Prostate gland (tissue), 2 donors: ENCODE results near the gene MFAP4. TPM values are rescaled to one million over a fixed set of nuclear protein-coding genes. Genes with fewer than 3 reads are reported as not detected.

Experiments
- DNase-seq: peaks from one replicate; pipeline ENCODE4 v3.0.0-alpha.2; 2019; ENCODE audit warnings: low spot score
- H3K27ac ChIP-seq, 2 donors: fragments of 200-600 bp; sonication (generic); 2 replicates each; pipeline ENCODE4 v1.5.1; 2017 to 2019
- H3K27me3 ChIP-seq: fragments of 200-600 bp; sonication (generic); replicated peaks from 2 replicates; pipeline ENCODE4 v1.5.1; 2019; ENCODE audit not compliant: insufficient read depth
- H3K36me3 ChIP-seq, 2 donors: fragments of 200-600 bp; sonication (generic); 1 replicate in 1 of 2; 2 replicates in 1 of 2; pipeline versions ENCODE4 v1.5.1 to v1.8.1; 2017 to 2019
- H3K4me1 ChIP-seq: fragments of 200-600 bp; sonication (generic); replicated peaks from 2 replicates; pipeline ENCODE4 v1.5.1; 2019
- H3K4me3 ChIP-seq, 2 donors: fragments of 200-600 bp; sonication (generic); 2 replicates each; pipeline ENCODE4 v1.5.1; 2017 to 2019
- H3K9me3 ChIP-seq: fragments of 200-600 bp; sonication (generic); 2 replicates; pipeline ENCODE4 v1.5.1; 2017
- POLR2A ChIP-seq: fragments of 450-650 bp; IDR thresholded peaks from one replicate; pipeline ENCODE4 v1.6.1; 2016; ENCODE audit warnings: antibody characterized with exemption, mild to moderate bottlenecking
- POLR2AphosphoS5 ChIP-seq: sonication (generic); formaldehyde crosslinking; IDR thresholded peaks from one replicate; pipeline ENCODE4 v1.6.1; 2017; ENCODE audit warnings: antibody characterized with exemption
- WGBS: methylation state at CpG from one replicate; pipeline ENCODE4 v1.1.5; 2018; 5-methylcytosine and 5-hydroxymethylcytosine counted together
- intact Hi-C: fragments of 100-400 bp; cut with DNase I; formaldehyde crosslinking; loops from one replicate; pipeline ENCODE4 v1.14.2; 2022
- total RNA-seq, 2 donors: library from RNA; depleted of rRNA; stranded (reverse); fragments of >200 nt; gene quantifications; one replicate each; pipeline ENCODE4 v1.1.0, GENCODE V29; 2016
- TF ChIP-seq, protein P1 (sequence below), 4 experiments: fragments of 200-600 bp in 2 of 4; fragments of 450-650 bp in 2 of 4; sonication (generic) in 2 of 4; IDR thresholded peaks; 1 replicate in 3 of 4; 2 replicates in 1 of 4; pipeline ENCODE4 v1.5.1; 2016 to 2019; ENCODE audit warnings: antibody characterized with exemption in 4 of 4, mild to moderate bottlenecking in 2 of 4, moderate library complexity in 2 of 4

The MFAP4 gene
- total RNA-seq, 2 donors from 2014 or later: 56.1 to 146 TPM

DNA sequence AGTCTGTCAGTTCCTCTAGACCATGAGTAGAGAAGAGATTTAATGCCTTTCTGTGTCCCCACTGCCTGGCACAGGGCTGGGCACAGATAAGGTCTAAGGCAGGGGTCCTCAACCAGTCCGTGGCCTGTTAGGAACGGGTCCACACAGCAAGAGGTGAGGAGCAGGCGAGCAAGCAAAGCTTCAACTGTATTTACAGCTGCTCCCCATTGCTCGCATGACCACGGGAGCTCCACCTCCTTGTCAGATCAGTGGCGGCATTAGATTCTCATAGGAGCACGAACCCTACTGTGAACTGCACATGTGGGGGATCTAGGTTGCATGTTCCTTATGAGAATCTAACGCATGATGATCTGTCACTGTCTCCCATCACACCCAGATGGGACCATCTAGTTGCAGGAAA lies 26.2 kb downstream of the MFAP4 start:
- intact Hi-C loops: loop anchor here (2.0 to 5.0 kb wide), 3 partner anchors 16 to 402 kb away; no protein-coding TSS in a partner anchor

DNA sequence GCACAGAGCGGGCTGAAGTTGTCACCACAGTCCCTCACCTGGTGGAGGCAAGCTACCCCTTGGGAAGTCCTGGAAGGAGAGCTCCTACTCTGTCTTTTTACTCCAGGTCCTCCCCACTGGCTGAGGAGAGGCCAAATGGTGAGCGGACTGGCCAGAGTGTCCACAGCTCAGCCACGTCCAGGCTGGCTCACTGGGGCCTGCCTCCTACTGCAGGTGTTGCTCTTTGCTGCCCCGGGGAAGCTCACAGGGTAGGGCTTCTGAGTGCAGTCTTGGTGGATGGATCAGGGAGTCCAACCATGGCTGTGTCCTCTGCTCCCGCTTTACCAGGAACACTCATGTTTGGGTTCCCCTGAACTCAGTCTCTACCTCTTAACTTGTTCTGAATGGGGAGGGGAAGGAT lies 27.1 kb downstream of the MFAP4 start:
- intact Hi-C loops: loop anchor here (2.0 to 5.0 kb wide), 3 partner anchors 17 to 402 kb away; no protein-coding TSS in a partner anchor

More for the DNA sequence above, 26.2 kb downstream of the MFAP4 start:
- DNase-seq: no peak
- H3K4me1 ChIP-seq: no peaks in the 10 kb centered on the region
- no peaks in the 10 kb centered on the region for H3K36me3 ChIP-seq
- no peaks in the 10 kb centered on the region for H3K9me3 ChIP-seq
- no peaks in the 10 kb centered on the region for H3K27me3 ChIP-seq
- WGBS: 93% methylated on average over 8 of the region's 8 CpGs
- H3K27ac ChIP-seq: no peak overlapping the region
- H3K4me3 ChIP-seq: no peak overlapping the region
- no peak for TF ChIP-seq POLR2A
- TF ChIP-seq, protein P1, sequence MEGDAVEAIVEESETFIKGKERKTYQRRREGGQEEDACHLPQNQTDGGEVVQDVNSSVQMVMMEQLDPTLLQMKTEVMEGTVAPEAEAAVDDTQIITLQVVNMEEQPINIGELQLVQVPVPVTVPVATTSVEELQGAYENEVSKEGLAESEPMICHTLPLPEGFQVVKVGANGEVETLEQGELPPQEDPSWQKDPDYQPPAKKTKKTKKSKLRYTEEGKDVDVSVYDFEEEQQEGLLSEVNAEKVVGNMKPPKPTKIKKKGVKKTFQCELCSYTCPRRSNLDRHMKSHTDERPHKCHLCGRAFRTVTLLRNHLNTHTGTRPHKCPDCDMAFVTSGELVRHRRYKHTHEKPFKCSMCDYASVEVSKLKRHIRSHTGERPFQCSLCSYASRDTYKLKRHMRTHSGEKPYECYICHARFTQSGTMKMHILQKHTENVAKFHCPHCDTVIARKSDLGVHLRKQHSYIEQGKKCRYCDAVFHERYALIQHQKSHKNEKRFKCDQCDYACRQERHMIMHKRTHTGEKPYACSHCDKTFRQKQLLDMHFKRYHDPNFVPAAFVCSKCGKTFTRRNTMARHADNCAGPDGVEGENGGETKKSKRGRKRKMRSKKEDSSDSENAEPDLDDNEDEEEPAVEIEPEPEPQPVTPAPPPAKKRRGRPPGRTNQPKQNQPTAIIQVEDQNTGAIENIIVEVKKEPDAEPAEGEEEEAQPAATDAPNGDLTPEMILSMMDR (IDR thresholded peaks at IDR 0.05): no peak
- no peak for TF ChIP-seq POLR2AphosphoS5

DNA sequence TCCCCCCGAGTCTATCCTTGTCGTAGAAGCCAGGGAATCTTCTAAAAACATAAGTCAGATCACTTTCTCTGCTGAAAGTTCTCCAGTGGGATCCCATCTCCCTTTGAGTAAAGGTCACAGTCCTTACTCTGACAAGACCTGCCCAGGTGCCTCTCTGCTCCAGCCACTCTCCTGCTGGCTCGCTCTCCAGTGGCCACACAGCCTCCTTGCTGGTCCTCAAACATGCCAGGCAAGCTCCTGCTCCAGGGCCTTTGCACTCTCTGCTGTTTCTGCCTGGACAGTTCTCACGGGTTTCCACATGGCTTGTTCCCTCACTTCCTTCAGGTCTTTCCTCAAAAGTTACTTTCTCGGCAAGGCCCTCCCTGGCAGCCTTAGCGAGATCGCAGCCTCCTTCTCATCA lies 27.8 kb downstream of the MFAP4 start:
- no peaks in the 10 kb centered on the region for H3K4me1 ChIP-seq
- 86% methylated on average over 7 of the region's 7 CpGs for WGBS
- H3K9me3 ChIP-seq: no peaks in the 10 kb centered on the region
- H3K4me3 ChIP-seq: no peak overlapping the region
- no peaks in the 10 kb centered on the region for H3K27me3 ChIP-seq
- TF ChIP-seq, protein P1 (IDR thresholded peaks at IDR 0.05): no peak
- TF ChIP-seq POLR2AphosphoS5: no peak
- TF ChIP-seq POLR2A: no peak
- H3K27ac ChIP-seq: no peak overlapping the region
- intact Hi-C loops: no loop called here
- H3K36me3 ChIP-seq: no peaks in the 10 kb centered on the region
- DNase-seq: no peak

More for the DNA sequence above, 27.1 kb downstream of the MFAP4 start:
- no peak for DNase-seq
- Histone ChIP-seq H3K36me3 (no peaks in the 10 kb centered on the region), H3K27me3 (no peaks in the 10 kb centered on the region), H3K4me3 (no peak overlapping the region), H3K27ac (no peak overlapping the region), H3K4me1 (no peaks in the 10 kb centered on the region), H3K9me3 (no peaks in the 10 kb centered on the region)
- no peak for TF ChIP-seq POLR2A
- TF ChIP-seq, protein P1 (IDR thresholded peaks at IDR 0.05): no peak
- WGBS: 87% methylated on average over 5 of the region's 5 CpGs

DNA sequence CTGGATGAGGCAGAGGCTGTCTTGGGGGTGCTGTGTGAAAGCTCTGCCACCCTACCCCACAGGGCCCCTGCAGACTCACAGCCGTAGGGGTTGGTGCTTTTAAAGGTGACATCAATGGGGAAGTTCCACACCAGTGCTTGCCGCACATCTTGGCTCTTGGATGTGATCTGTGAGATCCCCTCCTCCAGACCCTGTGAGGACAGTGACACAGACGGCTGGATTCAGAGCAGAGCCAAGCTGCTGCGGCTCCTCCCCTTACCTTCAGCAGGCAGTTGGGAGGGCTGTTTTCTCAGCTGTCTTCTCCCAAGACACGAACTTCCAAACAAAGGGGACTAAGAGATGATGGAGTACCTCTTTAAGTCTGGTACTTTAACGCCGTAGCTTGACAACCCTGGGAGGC lies 29.2 kb downstream of the MFAP4 start:
- Histone ChIP-seq H3K27me3 (no peaks in the 10 kb centered on the region), H3K4me1 (no peaks in the 10 kb centered on the region), H3K27ac (no peak overlapping the region), H3K9me3 (no peaks in the 10 kb centered on the region), H3K4me3 (no peak overlapping the region), H3K36me3 (no peaks in the 10 kb centered on the region)
- TF ChIP-seq, protein P1 (IDR thresholded peaks at IDR 0.05): no peak
- no peak for TF ChIP-seq POLR2A
- no peak for TF ChIP-seq POLR2AphosphoS5
- no peak for DNase-seq
- WGBS: 81% methylated on average over 7 of the region's 7 CpGs
- intact Hi-C loops: no loop called here

DNA sequence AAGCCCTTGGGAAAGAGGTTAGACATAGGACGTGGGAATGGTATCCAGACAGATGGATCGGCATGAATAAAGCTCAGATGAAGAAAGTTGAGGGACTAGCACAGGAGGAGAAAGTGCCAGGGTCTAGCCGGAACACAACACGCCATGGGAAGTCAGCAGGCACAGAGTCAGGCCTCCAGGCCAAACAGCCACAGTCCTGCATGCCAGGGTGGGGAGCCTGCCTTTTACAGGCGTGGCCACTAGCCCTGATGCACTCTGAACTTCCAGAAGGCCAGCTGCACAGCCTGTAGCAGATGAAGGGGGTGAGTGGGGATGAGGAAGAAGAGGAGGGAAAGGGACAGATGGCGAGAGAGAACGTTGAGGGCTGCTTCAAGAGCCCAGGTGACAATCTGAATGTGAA lies 29.6 kb downstream of the MFAP4 start:
- 89% methylated on average over 7 of the region's 7 CpGs for WGBS
- no peak for DNase-seq
- intact Hi-C loops: no loop called here
- no peaks in the 10 kb centered on the region for H3K4me1 ChIP-seq
- H3K27ac ChIP-seq: no peak overlapping the region
- no peaks in the 10 kb centered on the region for H3K36me3 ChIP-seq
- H3K27me3 ChIP-seq: no peaks in the 10 kb centered on the region
- no peaks in the 10 kb centered on the region for H3K9me3 ChIP-seq
- H3K4me3 ChIP-seq: no peak overlapping the region
- TF ChIP-seq, protein P1 (IDR thresholded peaks at IDR 0.05): no peak
- TF ChIP-seq POLR2AphosphoS5: no peak
- TF ChIP-seq POLR2A: no peak
